GM19328 (cell line): ENCODE data around the gene PADI3.

ENCODE experiments used
- ATAC-seq: cut with Tn5 transposase; IDR thresholded peaks from one replicate; pipeline ENCODE4 v1.9.1; 2021; ENCODE audit warnings: mild to moderate bottlenecking, moderate library complexity; ENCODE audit not compliant: unreplicated experiment

Gene PADI3, protein sequence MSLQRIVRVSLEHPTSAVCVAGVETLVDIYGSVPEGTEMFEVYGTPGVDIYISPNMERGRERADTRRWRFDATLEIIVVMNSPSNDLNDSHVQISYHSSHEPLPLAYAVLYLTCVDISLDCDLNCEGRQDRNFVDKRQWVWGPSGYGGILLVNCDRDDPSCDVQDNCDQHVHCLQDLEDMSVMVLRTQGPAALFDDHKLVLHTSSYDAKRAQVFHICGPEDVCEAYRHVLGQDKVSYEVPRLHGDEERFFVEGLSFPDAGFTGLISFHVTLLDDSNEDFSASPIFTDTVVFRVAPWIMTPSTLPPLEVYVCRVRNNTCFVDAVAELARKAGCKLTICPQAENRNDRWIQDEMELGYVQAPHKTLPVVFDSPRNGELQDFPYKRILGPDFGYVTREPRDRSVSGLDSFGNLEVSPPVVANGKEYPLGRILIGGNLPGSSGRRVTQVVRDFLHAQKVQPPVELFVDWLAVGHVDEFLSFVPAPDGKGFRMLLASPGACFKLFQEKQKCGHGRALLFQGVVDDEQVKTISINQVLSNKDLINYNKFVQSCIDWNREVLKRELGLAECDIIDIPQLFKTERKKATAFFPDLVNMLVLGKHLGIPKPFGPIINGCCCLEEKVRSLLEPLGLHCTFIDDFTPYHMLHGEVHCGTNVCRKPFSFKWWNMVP

GRCh38 chr1:17248781-17249180, at the start of gene PADI3:
Gene PADI3, plus strand, starts transcription at chr1:17249098. Its CDS starts 40 bp downstream, at chr1:17249138.
- no peak for ATAC-seq

DNA sequence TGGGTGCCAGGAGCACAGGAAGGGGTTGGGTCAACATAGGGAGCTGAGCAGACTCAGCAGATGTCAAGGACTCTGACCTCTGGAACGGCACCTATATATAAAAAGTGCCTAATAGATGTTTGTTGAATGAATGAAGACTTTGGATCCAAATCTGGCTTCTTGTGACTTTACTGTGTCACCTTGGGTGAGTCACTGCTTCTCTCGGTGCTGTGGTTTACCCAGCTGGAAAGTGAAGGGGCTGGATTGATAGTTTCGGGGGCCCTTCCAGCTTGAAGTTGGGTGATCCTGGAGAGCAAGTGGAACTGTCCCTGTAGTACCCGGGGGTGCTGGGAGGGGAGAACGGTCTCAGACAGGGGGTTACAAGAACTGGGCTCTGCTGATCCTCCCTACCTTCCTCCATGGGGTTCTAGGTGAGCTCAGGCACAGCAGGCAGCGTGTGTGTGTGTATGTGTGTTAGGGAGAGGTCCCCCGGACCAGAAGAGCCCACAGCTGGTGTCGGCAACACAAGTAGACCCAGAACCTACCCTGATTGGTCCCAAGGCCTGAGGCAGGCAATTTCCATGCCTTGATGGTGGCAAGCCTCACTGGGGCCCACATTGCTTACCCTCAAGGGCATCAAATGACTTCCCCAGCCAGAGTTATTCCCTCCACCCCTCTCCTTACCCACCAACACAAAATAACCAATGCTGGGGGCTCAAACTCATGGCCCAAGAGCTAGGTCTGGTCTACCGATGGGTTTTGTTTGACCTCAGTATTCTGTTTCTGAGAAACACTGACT, 49.4 kb upstream of the PADI3 start:
- no peak for ATAC-seq

DNA sequence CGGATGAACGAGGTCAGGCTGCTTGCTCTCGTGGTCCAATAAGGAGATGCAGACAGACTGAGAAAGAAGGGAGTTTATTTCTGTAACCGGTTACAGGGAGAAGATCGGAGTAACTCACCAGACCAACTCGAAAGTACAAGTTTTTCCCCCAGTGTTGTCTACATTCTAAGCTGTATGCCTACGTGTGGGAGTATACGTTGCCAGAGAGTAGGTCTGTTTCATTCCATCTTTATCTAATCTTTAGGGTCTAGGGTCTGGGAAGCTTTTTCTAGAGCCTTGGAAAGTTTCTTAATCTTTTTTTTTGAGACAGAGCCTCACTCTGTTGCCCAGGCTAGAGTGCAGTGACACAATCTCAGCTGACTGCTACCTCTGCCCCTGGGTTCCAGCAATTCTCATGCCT, 48.7 kb upstream of the PADI3 start:
- no peak for ATAC-seq

GRCh38 chr1:17200756-17201155, 48.1 kb upstream of the PADI3 start:
- no peak for ATAC-seq

GRCh38 chr1:17201201-17202021, 47.5 kb upstream of the PADI3 start:
- no peak for ATAC-seq

DNA sequence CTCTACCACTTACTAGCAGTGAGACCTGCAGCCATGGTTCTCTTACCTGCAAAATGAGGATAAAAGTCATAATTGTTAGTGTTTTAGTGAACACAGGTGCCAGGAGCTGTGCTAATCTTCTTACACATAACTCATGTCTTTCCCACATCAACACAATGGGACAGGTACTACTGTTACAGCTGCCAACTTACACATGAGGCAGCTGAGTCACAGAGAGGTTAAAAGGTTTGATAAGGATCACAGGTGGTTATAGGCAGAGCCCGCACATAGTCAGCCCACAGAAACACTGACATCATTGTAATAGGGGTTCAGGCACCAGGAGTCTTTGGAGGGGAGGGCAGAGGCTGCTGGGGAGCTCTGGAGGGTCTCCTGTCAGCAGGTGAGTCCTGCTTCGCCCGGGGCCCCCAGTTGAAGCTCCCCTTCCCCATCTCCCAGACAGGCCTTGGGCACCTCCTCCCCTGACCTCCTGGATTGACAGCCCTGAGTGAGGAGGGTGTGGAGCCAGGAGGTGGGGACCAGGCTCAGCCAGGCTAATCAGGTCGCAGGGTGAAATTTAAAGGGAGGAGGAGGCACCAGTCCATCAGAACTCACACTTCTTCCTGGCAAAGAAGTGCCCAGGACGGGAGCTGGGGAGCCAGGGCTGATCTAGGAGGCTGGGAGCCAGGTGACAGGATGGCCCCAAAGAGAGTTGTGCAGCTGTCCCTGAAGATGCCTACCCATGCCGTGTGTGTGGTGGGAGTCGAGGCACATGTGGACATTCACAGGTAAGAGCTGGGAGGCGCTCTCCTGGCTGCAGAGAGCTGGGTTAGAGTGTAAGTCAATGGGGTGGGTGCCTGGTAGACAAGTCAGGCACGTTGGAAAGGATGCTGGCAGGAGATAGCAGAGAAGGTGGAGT, 44.1 kb upstream of the PADI3 start, which contains the start of gene PADI1:
Gene PADI1, plus strand, starts transcription at position 583 of the 895 bp plus-strand sequence. Its CDS starts 90 bp downstream, at position 673.
- no peak for ATAC-seq

DNA sequence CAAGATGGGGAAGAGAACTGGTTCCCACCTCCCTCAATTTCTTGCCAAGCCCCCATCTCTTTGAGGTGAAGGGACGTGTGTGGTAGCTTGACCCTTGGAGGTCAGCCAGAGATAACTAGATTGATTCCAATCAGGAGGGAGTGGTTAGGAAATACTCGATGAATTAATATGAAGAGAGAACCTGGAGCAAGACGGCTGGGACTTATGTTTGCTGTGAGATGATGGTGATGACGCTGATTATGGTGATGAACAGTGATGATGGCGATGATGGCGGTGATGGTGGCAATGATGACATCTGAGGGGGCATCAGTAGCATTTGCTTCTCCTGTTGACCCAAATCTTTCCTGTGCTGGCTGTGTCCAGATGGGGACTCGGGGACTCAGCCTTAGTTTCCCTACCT, 43.2 kb upstream of the PADI3 start:
- ATAC-seq: no peak

- no peak for ATAC-seq
Measured at GRCh38 chr1:17206196-17206595, 42.7 kb upstream of the PADI3 start.

GRCh38 chr1:17207046-17207445, 41.9 kb upstream of the PADI3 start:
- ATAC-seq: no peak

DNA sequence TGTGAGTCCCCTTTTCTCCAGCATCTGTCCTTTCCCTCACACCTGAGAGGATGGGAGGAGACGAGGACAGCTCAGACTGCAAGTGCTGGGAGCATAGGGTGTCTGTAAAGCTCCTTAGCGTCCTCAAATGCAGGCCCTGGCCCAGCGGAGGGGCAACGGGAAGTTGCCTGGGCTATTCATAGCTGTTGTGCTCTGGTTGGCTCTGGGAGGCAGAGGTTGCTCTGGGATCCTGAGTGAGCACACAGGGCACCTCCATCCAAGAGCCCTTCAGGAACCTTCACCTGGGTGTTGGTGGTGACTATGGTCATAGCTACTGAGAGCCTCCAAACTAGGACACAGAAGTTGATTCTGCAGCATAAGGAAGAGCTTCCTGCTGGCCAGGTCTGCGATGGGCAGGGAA, 41.4 kb upstream of the PADI3 start:
- ATAC-seq: no peak

GRCh38 chr1:17207966-17208418, 40.9 kb upstream of the PADI3 start:
- no peak for ATAC-seq

- no peak for ATAC-seq
Measured at GRCh38 chr1:17208546-17208945, 40.4 kb upstream of the PADI3 start.

GRCh38 chr1:17209430-17209829, 39.5 kb upstream of the PADI3 start:
- ATAC-seq: no peak

DNA sequence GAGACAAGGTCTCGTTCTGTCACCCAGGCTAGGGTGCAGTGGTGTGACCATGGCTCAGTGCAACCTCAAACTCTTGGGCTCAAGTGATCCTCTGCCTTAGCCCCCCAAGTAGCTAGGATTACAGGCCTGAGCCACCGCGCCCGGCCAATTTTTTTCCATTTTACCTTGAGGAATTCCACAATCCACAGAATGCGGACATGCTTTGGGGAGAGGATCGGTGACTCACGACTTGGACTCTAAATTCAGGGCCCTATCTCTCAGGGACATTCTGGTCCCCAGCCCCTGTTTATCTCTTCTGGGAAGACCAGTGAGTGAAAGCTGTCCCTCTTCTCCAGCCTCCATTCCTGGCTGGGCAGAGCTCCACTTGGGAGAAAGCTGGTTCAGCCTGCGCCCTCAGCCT, 38.7 kb upstream of the PADI3 start:
- ATAC-seq: no peak

- no peak for ATAC-seq
Measured at GRCh38 chr1:17211377-17211776, 37.5 kb upstream of the PADI3 start.

DNA sequence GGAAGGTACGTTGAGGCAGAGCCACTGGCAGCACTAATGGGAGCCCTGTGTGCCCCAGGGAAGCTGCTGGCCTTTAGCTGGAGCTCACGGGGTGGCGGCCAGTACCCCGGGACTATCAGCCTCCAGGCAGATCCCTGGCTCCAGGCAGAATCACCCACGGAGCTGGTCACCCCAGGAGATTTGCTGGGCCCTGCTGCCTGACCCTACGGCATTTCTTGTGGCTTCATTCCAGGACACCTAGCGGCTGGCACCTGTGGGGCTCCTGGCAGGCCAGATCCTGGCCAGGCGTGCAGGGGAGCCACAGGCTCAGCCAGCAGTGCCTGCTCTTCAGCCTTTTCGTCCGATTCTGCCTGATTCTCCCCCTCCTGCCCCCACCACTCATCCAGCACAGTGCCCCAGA, 36.9 kb upstream of the PADI3 start:
- no peak for ATAC-seq

DNA sequence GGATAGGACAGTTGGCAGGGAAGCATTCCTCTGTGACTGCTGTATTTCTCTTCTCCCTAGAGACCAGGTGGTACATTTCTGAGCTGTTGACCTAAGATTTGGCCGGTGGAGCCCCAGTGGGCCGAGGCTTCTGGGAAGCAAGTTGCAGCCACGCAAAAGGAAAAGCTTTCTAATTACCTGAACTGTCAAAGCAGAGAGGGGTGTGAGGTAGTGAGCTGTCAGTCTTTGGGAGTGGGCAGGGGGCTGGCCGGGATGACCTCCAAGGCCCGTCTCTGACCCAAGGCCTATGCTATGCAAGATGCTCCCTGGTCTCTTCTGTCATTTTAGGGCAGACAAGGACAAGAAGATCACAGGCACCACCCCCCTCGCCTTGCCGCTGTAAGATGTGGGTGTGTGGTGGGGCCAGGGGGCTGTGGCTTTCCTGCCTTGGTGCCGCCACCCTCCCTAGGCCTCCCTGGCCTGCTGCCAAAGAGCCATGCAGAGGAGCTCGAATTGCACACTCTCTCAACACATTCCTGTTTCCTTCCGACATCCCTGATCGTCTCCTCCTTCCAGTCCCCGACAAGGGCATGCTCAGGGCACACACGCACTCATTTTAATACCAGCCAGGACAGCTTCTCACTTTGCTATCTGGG, 36.3 kb upstream of the PADI3 start:
- no peak for ATAC-seq

DNA sequence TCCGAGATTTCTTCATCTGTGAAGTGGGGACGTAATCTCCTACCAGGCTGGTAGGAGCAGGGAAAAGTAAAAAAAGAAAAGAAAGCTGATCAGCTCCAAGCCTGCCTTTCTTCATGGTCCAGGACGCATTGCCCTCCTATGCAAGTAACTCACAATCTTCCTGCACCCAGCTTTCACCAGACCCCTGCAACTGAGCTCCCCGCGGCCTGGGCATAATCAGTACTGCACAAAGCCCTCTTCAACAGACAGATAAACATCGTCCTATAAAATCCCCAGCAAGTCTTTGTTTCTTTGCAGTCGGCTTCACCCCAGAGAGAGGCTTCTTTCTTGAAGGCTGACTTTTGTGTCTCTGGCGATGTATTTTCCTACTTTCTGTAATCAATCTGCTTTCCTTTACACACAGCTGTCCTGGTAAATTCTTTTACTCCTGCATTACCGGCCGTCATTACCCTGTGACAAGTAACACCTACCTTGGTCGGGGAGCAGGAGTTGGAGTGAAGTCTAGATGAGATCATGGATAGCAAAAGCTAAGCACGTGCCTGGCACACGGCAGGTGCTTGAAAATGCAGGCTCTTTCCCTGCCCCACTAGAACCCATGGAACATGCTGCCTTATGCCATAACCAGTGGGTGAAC, 35.6 kb upstream of the PADI3 start:
- ATAC-seq: no peak

DNA sequence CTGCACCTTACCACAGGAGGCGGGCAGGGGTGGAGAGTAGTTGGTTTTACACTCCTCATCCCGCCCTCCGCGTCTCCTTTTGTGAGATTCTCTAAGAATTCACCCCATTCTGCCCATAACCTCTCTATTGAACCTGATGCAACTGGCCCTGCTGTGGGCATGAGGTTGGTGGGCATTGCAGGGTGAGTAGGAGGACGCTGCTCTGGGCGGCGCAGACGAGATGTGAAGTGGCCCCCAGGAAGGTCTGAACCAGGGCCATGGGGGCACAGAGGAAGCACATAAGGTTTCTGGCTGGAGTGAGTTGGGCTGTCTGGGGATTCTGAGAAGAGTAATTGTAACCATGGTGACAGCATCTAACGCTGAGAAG, 35.1 kb upstream of the PADI3 start:
- ATAC-seq: no peak
